Activated B cell treated with CpG ODN at 0.5 μM for 24 hours (primary cell): ENCODE data around the gene VWA7. TPM values are rescaled to one million over a fixed set of nuclear protein-coding genes. Genes with fewer than 3 reads are reported as not detected.
"Not testable (repeated sequence)": the region's sequence is repeated elsewhere in the genome, so short reads cannot be mapped to it uniquely, and the experiment has no call there.

ENCODE experiments used
- ATAC-seq: fragments of 200-7000 bp; cut with Tn5 transposase; one replicate; pipeline ENCODE4 v1.10.0; 2021; ENCODE audit warnings: low read depth, mild to moderate bottlenecking, moderate library complexity
- CTCF ChIA-PET: fragments of 350-600 bp; sonication (Branson Sonifier 250); formaldehyde crosslinking; loops from one replicate; lab custom pipeline; 2021; ENCODE audit warnings: antibody characterized with exemption; lab: Charles Lee
- POLR2A ChIA-PET: fragments of 350-600 bp; sonication (Branson Sonifier 250); formaldehyde crosslinking; loops from one replicate; lab custom pipeline; 2021; ENCODE audit warnings: antibody characterized with exemption; lab: Charles Lee
- DNase-seq: peaks from one replicate; pipeline ENCODE4 v3.0.0; 2022
- H3K27ac Mint-ChIP-seq: one replicate; pipeline ENCODE4 v1.8.0; 2020; ENCODE audit warnings: mixed read lengths
- H3K27me3 Mint-ChIP-seq: one replicate; pipeline ENCODE4 v1.8.0; 2021; ENCODE audit warnings: mixed read lengths
- H3K36me3 Mint-ChIP-seq: one replicate; pipeline ENCODE4 v1.8.0; 2021; ENCODE audit warnings: low read depth, mixed read lengths
- H3K4me1 Mint-ChIP-seq: one replicate; pipeline ENCODE4 v1.8.0; 2021; ENCODE audit warnings: mixed read lengths
- H3K4me3 Mint-ChIP-seq: one replicate; pipeline ENCODE4 v1.8.0; 2020; ENCODE audit warnings: mild to moderate bottlenecking, mixed read lengths
- H3K9me3 Mint-ChIP-seq: one replicate; pipeline ENCODE4 v1.8.0; 2020; ENCODE audit warnings: mixed read lengths
- intact Hi-C: fragments of 100-400 bp; cut with micrococcal nuclease; formaldehyde crosslinking; loops from one replicate; pipeline ENCODE4 v1.15.1; 2024
- total RNA-seq: library from RNA; stranded (reverse); gene quantifications from 2 replicates; pipeline ENCODE4 v1.2.3, GENCODE V29; 2022
- TF ChIP-seq, protein P1 (sequence below): fragments of 200-600 bp; IDR thresholded peaks from one replicate; pipeline ENCODE4 v1.8.0; 2022; ENCODE audit warnings: antibody characterized with exemption, mild to moderate bottlenecking

Gene VWA7
- total RNA-seq, 1 donor from 2014 or later: 2.9 TPM

DNA sequence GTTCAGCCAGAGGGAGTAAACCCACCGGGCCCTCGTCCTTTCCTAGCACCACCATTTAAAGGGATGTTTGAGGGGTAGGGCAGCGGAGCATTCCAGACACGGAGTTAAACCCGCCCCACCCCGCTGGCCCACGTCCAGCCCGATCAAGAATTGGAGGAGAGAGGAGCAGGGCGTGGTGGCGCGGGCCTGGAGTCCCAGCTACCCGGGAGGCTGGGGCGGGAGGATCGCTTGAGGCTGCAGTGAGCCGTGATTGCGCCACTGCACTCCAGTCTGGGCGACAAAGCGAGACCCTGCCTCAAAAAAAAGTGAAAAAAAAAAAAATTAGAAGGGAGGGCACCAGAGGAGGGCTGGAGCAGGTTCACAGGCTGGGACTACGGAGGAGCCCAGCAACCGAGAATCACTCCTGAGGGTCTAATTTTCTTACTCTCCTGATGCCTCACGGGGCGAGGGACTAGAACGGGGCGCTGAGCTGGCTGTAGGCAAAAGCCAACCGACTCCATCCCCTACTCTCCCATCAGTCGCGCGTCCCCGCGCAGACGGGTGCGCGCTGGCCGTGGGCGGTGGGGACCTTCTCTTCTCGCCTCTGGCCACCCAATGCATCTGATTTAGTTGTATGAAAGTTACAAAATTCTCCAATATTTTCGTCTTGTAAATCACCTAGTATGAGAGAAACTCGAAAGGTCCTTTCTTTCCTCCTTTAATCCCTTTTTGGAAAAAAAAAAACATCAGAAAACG lies 44.3 kb upstream of the VWA7 start:
- intact Hi-C loops: loop anchor here (1.0 kb wide), 1 partner anchor 15 kb away; the partner anchor contains the start of gene LSM2
- Mint-ChIP-seq H3K27ac (peak overlapping the region; percentile 97), H3K4me3 (peak overlapping the region; percentile 92), H3K9me3 (no peaks in the 10 kb centered on the region), H3K27me3 (no peaks in the 10 kb centered on the region), H3K4me1 (peaks cover 37% of the 10 kb centered on the region), H3K36me3 (no peaks in the 10 kb centered on the region)
- TF ChIP-seq, protein P1, sequence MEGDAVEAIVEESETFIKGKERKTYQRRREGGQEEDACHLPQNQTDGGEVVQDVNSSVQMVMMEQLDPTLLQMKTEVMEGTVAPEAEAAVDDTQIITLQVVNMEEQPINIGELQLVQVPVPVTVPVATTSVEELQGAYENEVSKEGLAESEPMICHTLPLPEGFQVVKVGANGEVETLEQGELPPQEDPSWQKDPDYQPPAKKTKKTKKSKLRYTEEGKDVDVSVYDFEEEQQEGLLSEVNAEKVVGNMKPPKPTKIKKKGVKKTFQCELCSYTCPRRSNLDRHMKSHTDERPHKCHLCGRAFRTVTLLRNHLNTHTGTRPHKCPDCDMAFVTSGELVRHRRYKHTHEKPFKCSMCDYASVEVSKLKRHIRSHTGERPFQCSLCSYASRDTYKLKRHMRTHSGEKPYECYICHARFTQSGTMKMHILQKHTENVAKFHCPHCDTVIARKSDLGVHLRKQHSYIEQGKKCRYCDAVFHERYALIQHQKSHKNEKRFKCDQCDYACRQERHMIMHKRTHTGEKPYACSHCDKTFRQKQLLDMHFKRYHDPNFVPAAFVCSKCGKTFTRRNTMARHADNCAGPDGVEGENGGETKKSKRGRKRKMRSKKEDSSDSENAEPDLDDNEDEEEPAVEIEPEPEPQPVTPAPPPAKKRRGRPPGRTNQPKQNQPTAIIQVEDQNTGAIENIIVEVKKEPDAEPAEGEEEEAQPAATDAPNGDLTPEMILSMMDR: no peak
- ChIA-PET POLR2A (interaction anchor here (0.5 to 1.9 kb wide), 13 partner anchors 9 to 169 kb away, joined by 3 to 12 read pairs (median 3); partner anchors contain the start of genes ABHD16A, BAG6, DDAH2 and GPANK1), CTCF (no interaction called here)
- DNase-seq: no peak
- peak; percentile 43 for ATAC-seq

DNA sequence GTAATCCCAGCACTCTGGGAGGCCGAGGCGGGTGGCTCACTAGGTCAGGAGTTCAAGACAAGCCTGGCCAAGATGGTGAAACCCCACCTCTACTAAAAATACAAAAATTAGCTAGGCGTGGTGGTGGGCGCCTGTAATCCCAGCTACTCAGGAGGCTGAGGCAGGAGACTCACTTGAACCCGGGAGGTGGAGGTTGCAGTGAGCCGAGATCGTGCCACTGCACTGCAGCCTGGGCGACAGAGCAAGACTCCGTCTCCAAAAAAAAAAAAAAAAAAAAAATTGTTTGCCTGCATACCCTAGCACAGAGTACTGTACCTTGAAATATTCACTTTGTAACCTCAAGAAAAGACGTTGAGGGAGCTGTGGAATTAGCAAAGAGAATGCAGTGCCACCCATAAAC lies 43.3 kb upstream of the VWA7 start:
- peaks cover 35% of the 10 kb centered on the region for H3K4me1 Mint-ChIP-seq
- POLR2A ChIA-PET: interaction anchor here (0.6 to 1.6 kb wide), 3 partner anchors 14 to 97 kb away, joined by 3 to 8 read pairs (median 4); partner anchors contain the start of genes LSM2 and MPIG6B
- CTCF ChIA-PET, intact Hi-C loops, DNase-seq, H3K27me3 Mint-ChIP-seq, H3K9me3 Mint-ChIP-seq, H3K4me3 Mint-ChIP-seq, H3K36me3 Mint-ChIP-seq, ATAC-seq, H3K27ac Mint-ChIP-seq: not testable (repeated sequence)

DNA sequence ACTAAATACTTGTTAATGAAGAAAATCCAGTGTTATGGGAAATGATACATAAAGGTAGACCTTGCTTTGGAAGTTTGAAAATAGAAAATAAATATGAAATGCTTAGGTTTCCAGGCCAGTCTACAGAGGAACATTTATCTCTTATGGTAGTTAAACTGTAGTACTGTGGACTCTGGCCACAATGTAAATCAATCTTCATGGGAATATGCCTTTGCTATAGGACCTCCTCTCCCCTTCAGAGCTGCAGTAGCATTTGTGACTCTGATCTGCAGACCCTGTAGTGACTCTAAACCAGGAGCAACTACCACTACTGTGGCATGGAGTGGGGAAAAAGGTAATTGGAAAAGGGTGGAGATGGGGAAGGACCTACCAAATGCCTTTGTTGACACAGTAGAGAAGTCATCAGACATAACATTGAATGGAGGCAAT lies 42.8 kb upstream of the VWA7 start:
- Mint-ChIP-seq H3K27ac (peak overlapping the region; percentile 50), H3K27me3 (no peaks in the 10 kb centered on the region), H3K36me3 (peaks cover 1% of the 10 kb centered on the region), H3K4me1 (peaks cover 31% of the 10 kb centered on the region), H3K9me3 (no peaks in the 10 kb centered on the region), H3K4me3 (peak overlapping the region; percentile 29)
- POLR2A ChIA-PET: interaction anchor here (0.6 to 1.0 kb wide), 2 partner anchors 13 to 97 kb away, joined by 3 to 8 read pairs; partner anchors contain the start of genes LSM2 and MPIG6B
- DNase-seq: no peak
- no peak for ATAC-seq
- TF ChIP-seq, protein P1: no peak
- intact Hi-C loops: no loop called here
- CTCF ChIA-PET: interaction anchor here (0.6 kb wide), 1 partner anchor 84 kb away, joined by 3 read pairs; no protein-coding TSS in a partner anchor

DNA sequence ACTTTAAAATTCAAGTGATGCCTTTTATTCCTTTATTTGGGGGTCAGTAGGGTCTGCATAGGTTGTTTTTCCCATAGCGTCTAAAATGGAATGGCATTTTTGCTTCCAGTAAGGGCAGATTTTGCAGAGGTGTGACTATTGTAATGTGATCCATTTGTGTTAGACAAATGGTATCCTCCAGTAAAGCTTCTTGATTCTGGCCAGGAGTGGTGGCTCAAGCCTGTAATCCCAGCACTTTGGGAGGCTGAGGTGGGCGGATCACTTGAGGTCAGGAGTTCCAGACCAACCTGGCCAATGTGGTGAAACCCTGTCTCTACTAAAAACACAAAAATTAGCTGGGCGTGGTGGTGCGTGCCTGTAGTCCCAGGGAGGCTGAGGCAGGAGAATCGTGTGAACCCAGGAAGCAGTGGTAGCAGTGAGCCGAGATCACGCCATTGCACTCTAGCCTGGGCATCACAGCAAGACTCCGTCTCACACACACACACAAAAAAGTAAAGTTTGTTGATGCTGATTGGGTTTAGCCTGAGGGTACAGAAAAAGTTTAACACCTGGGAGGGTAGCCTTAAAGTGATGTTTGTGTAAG lies 40.9 kb upstream of the VWA7 start:
- CTCF ChIA-PET, intact Hi-C loops, H3K27me3 Mint-ChIP-seq, H3K9me3 Mint-ChIP-seq, H3K36me3 Mint-ChIP-seq, DNase-seq, ATAC-seq: not testable (repeated sequence)
- H3K4me1 Mint-ChIP-seq: peaks cover 41% of the 10 kb centered on the region
- H3K27ac Mint-ChIP-seq: peak overlapping the region; percentile 46
- POLR2A ChIA-PET: interaction anchor here (1.0 to 1.5 kb wide), 6 partner anchors 9 to 115 kb away, joined by 3 to 7 read pairs (median 4); partner anchors contain the start of genes ABHD16A, DDAH2, HSPA1B and LSM2
- H3K4me3 Mint-ChIP-seq: peak overlapping the region; percentile 52

DNA sequence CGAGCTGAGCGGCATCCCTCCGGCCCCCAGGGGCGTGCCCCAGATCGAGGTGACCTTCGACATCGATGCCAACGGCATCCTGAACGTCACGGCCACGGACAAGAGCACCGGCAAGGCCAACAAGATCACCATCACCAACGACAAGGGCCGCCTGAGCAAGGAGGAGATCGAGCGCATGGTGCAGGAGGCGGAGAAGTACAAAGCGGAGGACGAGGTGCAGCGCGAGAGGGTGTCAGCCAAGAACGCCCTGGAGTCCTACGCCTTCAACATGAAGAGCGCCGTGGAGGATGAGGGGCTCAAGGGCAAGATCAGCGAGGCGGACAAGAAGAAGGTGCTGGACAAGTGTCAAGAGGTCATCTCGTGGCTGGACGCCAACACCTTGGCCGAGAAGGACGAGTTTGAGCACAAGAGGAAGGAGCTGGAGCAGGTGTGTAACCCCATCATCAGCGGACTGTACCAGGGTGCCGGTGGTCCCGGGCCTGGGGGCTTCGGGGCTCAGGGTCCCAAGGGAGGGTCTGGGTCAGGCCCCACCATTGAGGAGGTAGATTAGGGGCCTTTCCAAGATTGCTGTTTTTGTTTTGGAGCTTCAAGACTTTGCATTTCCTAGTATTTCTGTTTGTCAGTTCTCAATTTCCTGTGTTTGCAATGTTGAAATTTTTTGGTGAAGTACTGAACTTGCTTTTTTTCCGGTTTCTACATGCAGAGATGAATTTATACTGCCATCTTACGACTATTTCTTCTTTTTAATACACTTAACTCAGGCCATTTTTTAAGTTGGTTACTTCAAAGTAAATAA lies 40.2 kb upstream of the VWA7 start:
- Mint-ChIP-seq H3K27ac (peak overlapping the region; percentile 46), H3K4me3 (peak overlapping the region; percentile 52), H3K4me1 (peaks cover 40% of the 10 kb centered on the region)
- POLR2A ChIA-PET: interaction anchor here (1.0 to 1.5 kb wide), 6 partner anchors 10 to 114 kb away, joined by 3 to 7 read pairs (median 4); partner anchors contain the start of genes ABHD16A, DDAH2, HSPA1B and LSM2
- ATAC-seq, intact Hi-C loops, CTCF ChIA-PET, H3K36me3 Mint-ChIP-seq, DNase-seq, H3K27me3 Mint-ChIP-seq, H3K9me3 Mint-ChIP-seq: not testable (repeated sequence)
